ENCODE results near the gene SRGAP2C.
"Not testable (repeated sequence)": the region's sequence is repeated elsewhere in the genome, so short reads cannot be mapped to it uniquely, and the experiment has no call there.

Gene SRGAP2C

DNA sequence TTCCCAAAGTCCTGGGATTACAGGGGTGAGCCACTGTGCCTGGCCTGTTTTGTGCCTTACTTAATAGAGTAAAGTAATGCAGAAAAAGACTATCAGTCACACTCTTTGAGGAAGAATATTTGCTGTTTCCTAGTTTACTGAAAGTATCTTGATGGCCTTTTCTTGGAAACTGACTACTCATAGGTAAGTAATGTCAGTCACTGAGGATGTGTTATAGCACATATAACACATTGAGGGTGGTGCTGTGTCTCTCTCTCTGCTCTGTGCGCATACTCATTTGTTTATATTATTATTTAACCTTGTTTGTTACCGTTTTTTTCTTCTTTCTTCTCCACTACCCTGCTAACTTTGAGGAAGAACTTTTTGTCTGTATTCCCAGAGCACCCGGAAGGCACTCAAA is 93.4 kb downstream of the SRGAP2C start:
- in situ Hi-C loops (cut with HindIII; ENCODE audit: low sequenced_read_pairs), result not testable (repeated sequence)

DNA sequence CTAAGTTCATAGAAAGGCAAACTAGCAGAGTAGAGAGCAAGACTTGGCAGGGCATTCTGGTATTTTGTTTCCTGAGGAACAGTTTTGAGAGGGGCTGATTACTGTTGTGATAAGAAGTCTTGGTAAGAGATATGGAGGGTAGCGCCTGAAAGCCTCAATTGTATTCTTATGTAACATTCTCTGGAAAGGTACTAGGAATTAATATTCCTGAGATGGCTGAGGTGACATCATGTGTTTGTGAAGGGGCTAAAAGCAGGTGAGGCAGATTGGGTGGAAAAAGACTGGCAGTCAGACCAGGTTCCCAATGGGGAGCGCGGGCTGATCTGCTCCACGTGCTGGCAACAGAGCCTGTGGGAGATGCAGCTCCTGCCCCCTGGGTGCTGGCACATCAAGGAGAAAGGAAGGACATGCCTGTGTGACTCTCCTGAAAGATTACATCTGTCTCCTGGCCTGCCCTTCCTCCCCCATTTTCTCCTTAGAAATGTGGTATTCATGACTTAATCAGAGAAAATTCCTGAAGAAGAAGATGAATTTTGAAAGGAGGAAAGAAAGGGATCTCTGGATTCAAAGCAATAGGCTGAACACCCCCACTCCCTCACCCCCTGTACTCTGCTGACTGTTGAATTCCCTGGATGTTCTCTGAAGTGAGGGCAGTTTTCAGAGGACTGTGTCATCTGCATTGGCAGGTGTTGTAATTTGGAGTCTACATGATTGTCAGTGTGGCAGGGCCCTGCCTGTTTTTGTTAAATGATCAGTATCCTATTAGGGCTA is 94.2 kb downstream of the SRGAP2C start:
- in situ Hi-C loops (cut with HindIII; ENCODE audit: low sequenced_read_pairs), result not testable (repeated sequence)

- in situ Hi-C loops (cut with HindIII; ENCODE audit: low sequenced_read_pairs), result not testable (repeated sequence)
These were observed 94.7 kb downstream of the SRGAP2C start for GRCh38 chr1:121279548-121279898.

DNA sequence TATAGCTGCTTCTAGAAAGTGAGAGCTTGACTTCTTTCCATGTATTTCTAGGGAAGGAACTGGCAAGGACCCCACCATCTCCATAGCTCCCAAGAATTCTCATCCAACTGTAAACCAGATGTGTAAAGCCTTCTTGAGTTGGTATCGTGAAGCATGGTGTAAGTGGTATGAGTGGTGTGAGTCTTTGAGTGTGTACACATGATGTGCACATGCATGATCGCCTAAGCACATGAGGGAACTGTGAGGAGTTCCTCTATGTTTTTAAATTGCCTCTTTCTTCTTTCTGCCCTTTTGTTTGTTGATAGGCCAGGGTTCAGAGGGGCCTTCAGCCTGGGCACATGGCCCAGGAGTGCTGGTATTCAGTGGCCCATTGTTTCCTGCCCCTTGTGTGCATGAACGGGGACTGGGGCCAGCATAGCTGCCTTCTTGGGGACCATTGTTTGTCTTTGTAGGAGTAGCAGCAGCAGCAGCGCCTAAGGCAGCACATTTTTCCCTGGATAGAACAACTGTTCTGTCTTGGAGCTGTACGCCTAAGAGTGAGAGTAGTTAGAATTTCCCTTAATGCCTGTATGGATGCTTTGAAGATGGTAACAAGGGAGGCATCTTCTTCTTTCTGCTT is 96.0 kb downstream of the SRGAP2C start:
- in situ Hi-C loops (cut with HindIII; ENCODE audit: low sequenced_read_pairs), result not testable (repeated sequence)

DNA sequence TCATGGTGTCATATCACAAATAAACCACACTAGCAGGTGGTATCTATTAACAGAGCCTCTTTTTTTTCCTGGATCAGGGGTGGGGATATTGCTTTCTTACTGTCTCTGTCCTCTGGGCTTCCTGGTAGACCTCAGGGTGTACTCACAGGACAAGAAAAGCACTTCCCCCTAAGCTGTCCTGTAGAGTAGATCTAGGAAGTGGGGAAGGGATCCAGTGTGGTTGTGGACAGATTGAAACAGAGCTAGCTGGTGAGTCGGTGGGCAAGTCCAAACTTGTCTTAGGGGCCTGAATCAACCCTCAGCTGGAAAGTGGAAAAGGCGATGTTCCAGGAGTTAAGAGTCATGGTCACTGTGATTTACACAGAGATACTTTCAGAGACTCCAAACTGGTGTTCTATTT is 96.7 kb downstream of the SRGAP2C start:
- in situ Hi-C loops (cut with HindIII; ENCODE audit: low sequenced_read_pairs), result not testable (repeated sequence)

GRCh38 chr1:121283587-121284180 is 98.9 kb downstream of the SRGAP2C start:
- in situ Hi-C loops (cut with HindIII; ENCODE audit: low sequenced_read_pairs), result not testable (repeated sequence)

DNA sequence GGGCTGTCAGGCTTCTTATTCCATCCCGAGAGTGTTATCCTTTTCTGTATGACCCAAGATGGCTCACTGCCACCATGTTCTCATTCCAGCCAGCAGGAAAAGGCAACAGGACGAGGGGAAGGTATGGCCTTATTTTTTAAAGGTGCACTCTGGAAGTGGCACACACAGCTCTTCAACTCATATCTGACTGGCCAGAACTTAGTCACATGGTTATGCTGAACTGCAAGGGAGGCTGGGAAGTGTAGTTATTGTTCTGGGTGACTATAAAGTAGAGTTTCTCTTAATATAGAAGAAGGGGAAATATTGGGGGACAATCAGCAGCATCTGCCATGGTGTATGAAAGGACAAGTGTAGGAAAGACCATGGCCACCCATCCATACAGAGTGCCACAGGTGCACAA is 107.8 kb downstream of the SRGAP2C start:
- in situ Hi-C loops (cut with HindIII; ENCODE audit: low sequenced_read_pairs), result not testable (repeated sequence)

DNA sequence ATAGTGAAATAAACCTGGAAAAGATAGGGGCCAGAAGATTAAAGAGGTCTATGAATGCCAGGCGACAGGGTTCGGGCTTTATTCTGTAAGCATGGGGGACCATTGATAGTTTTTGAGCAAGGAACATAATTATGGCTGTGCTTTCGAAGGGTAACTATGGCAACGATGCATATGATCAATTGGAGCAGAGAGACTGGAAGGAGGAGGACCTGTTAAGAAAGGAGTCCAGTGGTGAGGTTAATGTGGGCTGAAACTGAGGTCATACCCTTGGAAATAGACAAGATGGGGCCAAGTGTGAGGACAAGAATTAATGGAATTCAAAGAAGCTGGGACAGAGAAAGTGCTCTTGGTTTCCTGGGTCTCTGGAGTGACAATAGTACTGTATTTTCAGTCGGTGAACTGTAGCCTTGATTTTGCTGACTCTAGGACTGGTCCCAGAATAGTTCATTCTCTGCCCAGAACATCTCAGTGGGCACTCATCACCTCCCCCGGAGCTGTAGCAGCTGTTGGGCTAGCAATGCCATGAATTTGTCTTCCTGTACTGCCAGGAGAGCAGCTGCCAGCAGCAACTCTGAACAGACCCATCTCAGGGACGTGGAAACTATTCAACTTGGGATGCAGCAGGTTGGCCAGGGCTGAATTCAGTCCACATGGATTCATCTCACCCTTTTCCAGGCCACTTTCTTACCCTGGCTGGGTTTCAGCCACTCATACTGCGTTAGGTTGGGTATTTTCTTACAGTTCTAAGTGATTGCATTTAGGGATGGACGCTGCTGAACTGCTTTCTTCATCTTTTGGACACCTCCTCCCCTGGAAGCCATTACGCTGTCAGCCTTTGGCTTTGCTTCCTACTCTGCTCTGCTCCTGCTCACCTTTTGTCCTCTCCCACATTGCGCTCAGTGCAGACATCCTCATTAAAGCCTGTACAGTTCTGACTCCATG is 108.8 kb downstream of the SRGAP2C start:
- in situ Hi-C loops (cut with HindIII; ENCODE audit: low sequenced_read_pairs), result not testable (repeated sequence)

DNA sequence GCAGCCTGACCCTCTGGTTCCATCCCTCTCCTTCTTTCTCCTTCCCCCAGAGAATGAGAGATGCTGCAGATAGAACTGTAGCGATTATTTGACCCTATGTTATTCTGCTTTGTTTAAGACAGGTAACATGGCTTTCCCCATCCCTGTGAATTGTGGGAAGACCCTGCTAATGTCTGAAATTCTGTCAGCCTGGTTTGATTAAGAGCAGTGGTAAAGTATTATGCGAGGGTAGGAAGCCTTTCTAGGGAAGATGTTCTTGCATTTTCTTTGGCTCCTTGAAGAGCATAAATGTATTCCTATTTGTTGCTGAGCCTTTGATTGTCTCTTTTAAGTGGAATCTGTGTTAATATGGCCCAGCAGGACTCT is 109.4 kb downstream of the SRGAP2C start:
- in situ Hi-C loops (cut with HindIII; ENCODE audit: low sequenced_read_pairs), result not testable (repeated sequence)

- in situ Hi-C loops (cut with HindIII; ENCODE audit: low sequenced_read_pairs), result not testable (repeated sequence)
These were observed 111.8 kb downstream of the SRGAP2C start for GRCh38 chr1:121296563-121296962.

DNA sequence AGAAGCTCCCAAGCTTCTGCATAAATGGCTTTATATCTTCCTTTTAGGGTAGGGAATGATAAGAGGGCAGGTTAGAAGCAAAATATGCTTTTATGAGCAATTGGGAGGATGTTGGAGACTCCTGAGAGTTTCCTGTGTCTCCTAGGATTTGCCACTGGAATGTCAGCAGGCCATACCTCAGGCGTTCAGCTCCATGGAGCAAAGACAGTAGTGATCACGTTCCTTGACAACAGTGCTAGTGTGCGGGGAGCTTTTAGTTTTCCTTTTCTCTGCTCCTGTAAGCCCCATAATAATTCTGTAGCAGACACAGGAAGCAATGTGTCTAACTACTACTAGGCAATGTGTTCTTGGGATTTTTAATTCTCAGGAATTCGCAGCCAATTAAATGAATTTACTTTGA is 113.8 kb downstream of the SRGAP2C start:
- in situ Hi-C loops (cut with HindIII; ENCODE audit: low sequenced_read_pairs), result not testable (repeated sequence)

DNA sequence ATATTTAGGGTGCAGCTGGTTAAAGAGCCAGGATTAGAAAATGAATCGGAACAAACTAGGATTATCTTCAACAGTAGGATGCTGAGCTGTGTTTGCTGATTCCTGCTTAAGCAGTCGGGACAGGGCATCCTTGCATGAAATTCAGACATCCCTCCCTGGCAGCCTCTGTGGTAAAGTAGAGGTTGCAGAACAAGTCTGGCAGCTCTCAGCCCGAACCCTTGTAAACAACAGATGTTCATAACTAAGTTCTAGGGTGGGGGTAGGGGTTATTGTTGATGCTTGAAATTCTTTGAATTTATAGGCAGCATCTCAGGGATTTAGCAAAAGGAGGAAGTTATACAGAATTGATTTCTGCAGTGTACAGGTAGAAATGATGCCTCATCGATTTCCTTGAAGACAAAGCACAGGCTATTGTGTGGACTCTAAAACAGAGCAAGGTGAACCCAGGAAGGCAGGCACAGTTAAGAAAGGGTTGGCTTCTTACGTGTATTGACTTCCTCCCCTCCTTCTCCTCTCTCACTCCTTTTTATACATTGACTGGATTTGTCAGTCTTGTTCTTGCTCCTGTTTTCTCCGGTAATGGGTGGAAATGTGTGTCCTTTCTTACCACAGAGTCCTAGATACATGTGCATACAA is 114.9 kb downstream of the SRGAP2C start:
- in situ Hi-C loops (cut with HindIII; ENCODE audit: low sequenced_read_pairs), result not testable (repeated sequence)

- in situ Hi-C loops (cut with HindIII; ENCODE audit: low sequenced_read_pairs), result not testable (repeated sequence)
These were observed 117.1 kb downstream of the SRGAP2C start for GRCh38 chr1:121301876-121302275.

GRCh38 chr1:121307759-121308158 is 123.0 kb downstream of the SRGAP2C start:
- in situ Hi-C loops (cut with HindIII; ENCODE audit: low sequenced_read_pairs), result not testable (repeated sequence)

- in situ Hi-C loops (cut with HindIII; ENCODE audit: low sequenced_read_pairs), result not testable (repeated sequence)
These were observed 130.7 kb downstream of the SRGAP2C start for GRCh38 chr1:121315509-121315908.

- in situ Hi-C loops (cut with HindIII; ENCODE audit: low sequenced_read_pairs), result not testable (repeated sequence)
These were observed 131.3 kb downstream of the SRGAP2C start for GRCh38 chr1:121316081-121316480.

- in situ Hi-C loops (cut with HindIII; ENCODE audit: low sequenced_read_pairs), result not testable (repeated sequence)
These were observed 133.0 kb downstream of the SRGAP2C start for GRCh38 chr1:121317491-121318468.

DNA sequence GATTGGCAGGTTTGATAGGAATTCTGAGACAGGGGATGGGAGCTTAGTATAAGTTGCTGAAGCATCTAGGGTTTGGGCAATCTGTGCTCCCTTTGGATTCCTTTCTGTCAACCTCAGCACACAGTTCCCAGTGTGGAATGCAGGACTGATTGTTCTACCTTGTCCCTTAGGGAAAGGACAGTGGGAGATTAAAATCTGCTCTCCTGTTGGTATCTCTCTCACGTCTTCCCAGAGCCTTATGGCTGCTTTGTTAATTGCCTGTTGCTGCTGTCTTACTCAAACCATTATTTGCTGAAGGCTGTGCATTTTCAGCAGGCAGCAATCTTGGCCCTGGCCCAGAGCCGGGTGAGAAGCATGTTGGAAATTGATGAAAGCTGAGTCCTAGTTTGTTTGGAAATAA is 133.9 kb downstream of the SRGAP2C start:
- in situ Hi-C loops (cut with HindIII; ENCODE audit: low sequenced_read_pairs), result not testable (repeated sequence)

GRCh38 chr1:121321660-121322059 is 136.9 kb downstream of the SRGAP2C start:
- in situ Hi-C loops (cut with HindIII; ENCODE audit: low sequenced_read_pairs), result not testable (repeated sequence)
